Ishikawa (cell line): ENCODE data around the gene ALDH16A1.
A peak's percentile ranks its signal among the peaks of the same experiment; 100 is the strongest.

ENCODE experiments used
- CEBPB ChIP-seq: IDR thresholded peaks from 2 replicates; pipeline ENCODE4 v1.6.1; 2012
- CREB1 ChIP-seq: IDR thresholded peaks from 2 replicates; pipeline ENCODE4 v1.6.1; 2012; ENCODE audit warnings: low read depth
- EGR1 ChIP-seq: IDR thresholded peaks from 2 replicates; pipeline ENCODE4 v1.6.1; 2012
- EP300 ChIP-seq: IDR thresholded peaks from 2 replicates; pipeline ENCODE4 v1.6.1; 2012; ENCODE audit warnings: borderline replicate concordance
- FOXM1 ChIP-seq: IDR thresholded peaks from 2 replicates; pipeline ENCODE4 v1.6.1; 2012; ENCODE audit warnings: low read depth, borderline replicate concordance
- NFIC ChIP-seq: IDR thresholded peaks from 2 replicates; pipeline ENCODE4 v1.6.1; 2012
- RAD21 ChIP-seq: IDR thresholded peaks from 2 replicates; pipeline ENCODE4 v1.6.1; 2012; ENCODE audit warnings: low read depth
- TAF1 ChIP-seq: IDR thresholded peaks from 2 replicates; pipeline ENCODE4 v1.6.1; 2012; ENCODE audit warnings: low read depth, mild to moderate bottlenecking
- TCF12 ChIP-seq: IDR thresholded peaks from 2 replicates; pipeline ENCODE4 v1.6.1; 2012; ENCODE audit warnings: low read depth
- TEAD4 ChIP-seq: IDR thresholded peaks from 2 replicates; pipeline ENCODE4 v1.6.1; 2012
- USF1 ChIP-seq: IDR thresholded peaks from 2 replicates; pipeline ENCODE4 v1.6.1; 2012
- YY1 ChIP-seq: IDR thresholded peaks from 2 replicates; pipeline ENCODE4 v1.6.1; 2012; ENCODE audit warnings: low read depth
- ZBTB7A ChIP-seq: IDR thresholded peaks from 2 replicates; pipeline ENCODE4 v1.6.1; 2012; ENCODE audit warnings: low read depth
- TF ChIP-seq, protein P1 (sequence below): IDR thresholded peaks from 2 replicates; pipeline ENCODE4 v1.6.1; 2012
- TF ChIP-seq, protein P2 (sequence below): IDR thresholded peaks from 2 replicates; pipeline ENCODE4 v1.6.1; 2012; ENCODE audit warnings: low read depth, mild to moderate bottlenecking

ALDH16A1 gene

DNA sequence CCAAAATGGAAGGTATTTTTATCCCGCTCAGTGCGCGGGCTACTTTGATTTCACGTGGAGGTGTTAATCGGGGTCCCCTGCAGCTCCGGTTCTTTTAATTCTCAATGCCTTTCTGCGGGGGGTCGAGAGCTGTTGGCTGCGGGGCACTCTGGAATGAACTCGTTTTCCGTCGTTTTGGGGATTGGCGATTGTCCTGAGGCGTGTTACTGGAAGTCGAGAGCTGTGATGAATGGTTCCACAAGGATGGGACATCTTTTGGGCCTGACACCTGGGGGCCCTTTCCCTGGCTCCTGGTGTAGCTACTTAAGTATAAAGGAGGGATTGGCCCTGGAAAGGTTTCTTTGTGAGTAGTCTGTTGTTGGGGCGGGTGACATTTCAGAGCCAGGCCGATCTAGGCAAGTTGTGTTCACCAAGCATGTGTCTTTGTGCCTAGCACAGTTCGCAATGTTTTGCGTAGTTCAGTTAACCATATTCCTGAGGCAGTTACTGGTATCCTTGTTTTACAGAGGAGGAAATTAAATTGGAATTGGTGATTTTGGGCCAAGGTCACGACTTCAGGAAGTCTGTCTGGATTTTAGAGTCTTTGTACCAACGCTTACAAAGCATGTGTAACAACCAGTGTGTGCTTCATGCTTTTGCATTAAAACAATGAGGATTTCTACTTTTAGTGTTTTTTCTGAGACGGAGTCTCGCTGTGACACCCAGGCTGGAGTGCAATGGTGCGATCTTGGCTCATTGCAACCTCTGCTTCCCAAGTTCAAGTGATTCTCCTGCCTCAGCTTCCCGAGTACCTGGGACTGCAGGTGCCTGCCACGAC, 35.2 kb downstream of the ALDH16A1 start:
- TF ChIP-seq RAD21 (no peak), TEAD4 (0 out of 2 replicates have a peak, but pooled peaks have one; percentile 12)

DNA sequence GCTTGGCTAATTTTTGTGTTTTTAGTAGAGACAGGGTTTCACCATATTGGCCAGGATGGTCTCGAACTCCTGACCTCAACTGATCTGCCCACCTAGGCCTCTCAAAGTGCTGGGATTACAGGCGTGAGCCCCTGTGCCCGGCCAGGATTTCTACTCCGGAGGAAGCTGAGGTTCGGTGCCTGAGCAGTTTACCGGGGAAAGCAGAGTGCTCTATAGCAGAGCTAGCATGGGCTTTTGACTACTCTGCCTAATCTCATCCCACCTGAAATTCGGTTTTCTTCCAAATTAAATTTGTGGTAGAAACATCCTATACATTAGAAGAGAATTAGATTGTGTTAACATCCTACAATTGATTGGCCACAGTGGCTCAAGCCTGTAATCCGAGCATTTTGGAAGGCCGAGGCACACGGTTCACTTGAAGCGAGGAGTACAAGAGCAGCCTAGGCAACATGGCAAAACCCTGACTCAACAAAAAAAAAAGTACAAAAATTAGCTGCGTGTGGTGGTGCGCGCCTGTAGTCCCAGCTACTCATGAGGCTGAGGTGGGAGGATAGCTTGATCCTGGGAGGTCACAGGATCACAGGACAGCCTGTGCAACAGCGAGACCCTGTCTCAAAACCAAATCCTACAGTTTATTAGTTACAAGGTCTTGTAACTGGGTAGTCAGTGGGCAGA, 36.0 kb downstream of the ALDH16A1 start:
- TF ChIP-seq RAD21 (no peak), CREB1 (no peak), YY1 (no peak), TEAD4 (no peak), USF1 (no peak), NFIC (no peak), TCF12 (no peak), FOXM1 (no peak), ZBTB7A (no peak), EGR1 (no peak), EP300 (no peak), CEBPB (no peak), TAF1 (no peak)
- TF ChIP-seq, protein P1, sequence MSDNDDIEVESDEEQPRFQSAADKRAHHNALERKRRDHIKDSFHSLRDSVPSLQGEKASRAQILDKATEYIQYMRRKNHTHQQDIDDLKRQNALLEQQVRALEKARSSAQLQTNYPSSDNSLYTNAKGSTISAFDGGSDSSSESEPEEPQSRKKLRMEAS: no peak
- TF ChIP-seq, protein P2, sequence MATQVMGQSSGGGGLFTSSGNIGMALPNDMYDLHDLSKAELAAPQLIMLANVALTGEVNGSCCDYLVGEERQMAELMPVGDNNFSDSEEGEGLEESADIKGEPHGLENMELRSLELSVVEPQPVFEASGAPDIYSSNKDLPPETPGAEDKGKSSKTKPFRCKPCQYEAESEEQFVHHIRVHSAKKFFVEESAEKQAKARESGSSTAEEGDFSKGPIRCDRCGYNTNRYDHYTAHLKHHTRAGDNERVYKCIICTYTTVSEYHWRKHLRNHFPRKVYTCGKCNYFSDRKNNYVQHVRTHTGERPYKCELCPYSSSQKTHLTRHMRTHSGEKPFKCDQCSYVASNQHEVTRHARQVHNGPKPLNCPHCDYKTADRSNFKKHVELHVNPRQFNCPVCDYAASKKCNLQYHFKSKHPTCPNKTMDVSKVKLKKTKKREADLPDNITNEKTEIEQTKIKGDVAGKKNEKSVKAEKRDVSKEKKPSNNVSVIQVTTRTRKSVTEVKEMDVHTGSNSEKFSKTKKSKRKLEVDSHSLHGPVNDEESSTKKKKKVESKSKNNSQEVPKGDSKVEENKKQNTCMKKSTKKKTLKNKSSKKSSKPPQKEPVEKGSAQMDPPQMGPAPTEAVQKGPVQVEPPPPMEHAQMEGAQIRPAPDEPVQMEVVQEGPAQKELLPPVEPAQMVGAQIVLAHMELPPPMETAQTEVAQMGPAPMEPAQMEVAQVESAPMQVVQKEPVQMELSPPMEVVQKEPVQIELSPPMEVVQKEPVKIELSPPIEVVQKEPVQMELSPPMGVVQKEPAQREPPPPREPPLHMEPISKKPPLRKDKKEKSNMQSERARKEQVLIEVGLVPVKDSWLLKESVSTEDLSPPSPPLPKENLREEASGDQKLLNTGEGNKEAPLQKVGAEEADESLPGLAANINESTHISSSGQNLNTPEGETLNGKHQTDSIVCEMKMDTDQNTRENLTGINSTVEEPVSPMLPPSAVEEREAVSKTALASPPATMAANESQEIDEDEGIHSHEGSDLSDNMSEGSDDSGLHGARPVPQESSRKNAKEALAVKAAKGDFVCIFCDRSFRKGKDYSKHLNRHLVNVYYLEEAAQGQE: no peak

DNA sequence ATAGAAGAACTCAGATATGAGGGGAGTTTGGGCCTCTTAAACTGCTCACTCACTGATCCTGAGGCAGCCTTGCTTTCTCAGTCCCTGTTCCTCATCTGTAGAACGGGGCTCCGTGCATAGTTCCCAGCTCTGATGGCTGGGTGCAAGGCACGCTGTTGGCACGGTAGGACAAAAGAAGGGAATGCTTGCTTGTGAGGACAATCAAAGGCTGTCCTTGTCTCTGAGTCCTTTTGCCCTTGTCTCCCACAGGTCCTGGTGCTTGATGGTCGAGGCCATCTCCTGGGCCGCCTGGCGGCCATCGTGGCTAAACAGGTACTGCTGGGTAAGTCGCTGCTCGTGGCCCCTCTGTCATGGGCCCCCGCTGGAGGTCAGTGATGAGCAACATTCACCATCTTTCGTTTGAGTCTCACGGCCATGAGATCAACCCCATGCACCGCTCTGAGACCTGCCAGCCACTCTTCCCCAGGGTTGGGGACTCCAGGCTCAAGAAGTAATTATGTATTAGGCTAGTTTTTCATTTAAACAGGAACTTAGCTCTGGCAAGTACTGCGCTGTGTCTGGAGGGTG, 36.7 kb downstream of the ALDH16A1 start:
- TF ChIP-seq CREB1 (no peak), TAF1 (no peak), USF1 (no peak), FOXM1 (no peak), EP300 (no peak), TEAD4 (no peak), ZBTB7A (no peak), NFIC (no peak), EGR1 (no peak), YY1 (no peak), RAD21 (no peak), TCF12 (no peak), CEBPB (no peak)
- TF ChIP-seq, protein P2: no peak
- TF ChIP-seq, protein P1: no peak

- TF ChIP-seq FOXM1 (no peak), CEBPB (no peak), USF1 (no peak), CREB1 (no peak), YY1 (no peak), ZBTB7A (no peak), EGR1 (no peak)
Measured at GRCh38 chr19:49490287-49491029, 37.4 kb downstream of the ALDH16A1 start.
